ENCODE results near the gene SMC6. TPM values are rescaled to one million over a fixed set of nuclear protein-coding genes. Genes with fewer than 3 reads are reported as not detected.

The SMC6 gene
- total RNA-seq, 4 donors from 2014 or later = 15.7 to 49.1 (median 36.2) TPM

GRCh38 chr2:17765398-17765797, 11.8 kb upstream of the SMC6 start:
- Histone ChIP-seq H3K27me3 (no peaks in the 10 kb centered on the region), H3K9me3 (no peaks in the 10 kb centered on the region), H3K4me3 (no peak overlapping the region), H3K4me1 (no peaks in the 10 kb centered on the region), H3K36me3 (peaks cover 0 to 10% (median 2%) of the 10 kb centered on the region in 4 donors), H3K27ac (no peak overlapping the region)
- TF ChIP-seq EP300 (IDR thresholded peaks at IDR 0.05; ENCODE audit: low read depth) = no peak
- DNase-seq = no peak
- in situ Hi-C loops (cut with MboI; ENCODE audit: low pct_ligation_motif_present in 1 of 4, low pct_unique_long_range_greater_than_20kb in 1 of 4, low sequenced_read_pairs in 3 of 4) = no loop called here
- 93 to 100% methylated on average over 2 of the region's 2 CpGs for WGBS, 2 donors (ENCODE audit: low coverage in 1 of 2)
- intact Hi-C loops (cut with DNase I; ENCODE audit: low total_unique reads) = loop anchor here (10.0 kb wide), 1 partner anchor 1589 kb away; the partner anchor contains the start of gene OSR1

GRCh38 chr2:17763641-17764333, 10.2 kb upstream of the SMC6 start:
- no peak overlapping the region for H3K4me3 ChIP-seq
- H3K27ac ChIP-seq = no peak overlapping the region
- DNase-seq = no peak
- TF ChIP-seq POLR2A (IDR thresholded peaks at IDR 0.05) (no peak), EP300 (IDR thresholded peaks at IDR 0.05; ENCODE audit: low read depth) (no peak), POLR2AphosphoS5 (IDR thresholded peaks at IDR 0.05) (no peak), CTCF (IDR thresholded peaks at IDR 0.05) (no peak)
- H3K9me3 ChIP-seq = no peaks in the 10 kb centered on the region
- intact Hi-C loops (cut with DNase I; ENCODE audit: low total_unique reads) (loop anchor here (10.0 kb wide), 1 partner anchor 1591 kb away; the partner anchor contains the start of gene OSR1), in situ Hi-C loops (cut with MboI; ENCODE audit: low pct_ligation_motif_present in 1 of 4, low pct_unique_long_range_greater_than_20kb in 1 of 4, low sequenced_read_pairs in 3 of 4) (no loop called here)
- H3K4me1 ChIP-seq = no peaks in the 10 kb centered on the region
- 94 to 95% methylated on average over 10 of the region's 10 CpGs for WGBS, 2 donors (ENCODE audit: low coverage in 1 of 2)
- H3K27me3 ChIP-seq = no peaks in the 10 kb centered on the region
- H3K36me3 ChIP-seq = peaks cover 0 to 10% (median 2%) of the 10 kb centered on the region in 4 donors

- intact Hi-C loops (cut with DNase I; ENCODE audit: low total_unique reads) = loop anchor here (10.0 kb wide), 1 partner anchor 1592 kb away; the partner anchor contains the start of gene OSR1
- Histone ChIP-seq H3K4me3 (no peak overlapping the region), H3K4me1 (peaks cover 0 to 5% (median 0%) of the 10 kb centered on the region in 4 donors), H3K36me3 (peaks cover 0 to 10% (median 2%) of the 10 kb centered on the region in 4 donors), H3K27ac (no peak overlapping the region), H3K27me3 (no peaks in the 10 kb centered on the region), H3K9me3 (no peaks in the 10 kb centered on the region)
- WGBS, 2 donors (ENCODE audit: low coverage in 1 of 2) = 100% methylated on average over 1 of the region's 1 CpG
- in situ Hi-C loops (cut with MboI; ENCODE audit: low pct_ligation_motif_present in 1 of 4, low pct_unique_long_range_greater_than_20kb in 1 of 4, low sequenced_read_pairs in 3 of 4) = no loop called here
- no peak for DNase-seq
- TF ChIP-seq POLR2A (IDR thresholded peaks at IDR 0.05) (no peak), CTCF (IDR thresholded peaks at IDR 0.05) (no peak), POLR2AphosphoS5 (IDR thresholded peaks at IDR 0.05) (no peak), EP300 (IDR thresholded peaks at IDR 0.05; ENCODE audit: low read depth) (no peak)
These were observed 8.8 kb upstream of the SMC6 start for GRCh38 chr2:17762451-17762850.

- H3K4me1 ChIP-seq = peaks cover under 1 to 30% (median 8%) of the 10 kb centered on the region in 4 donors
- DNase-seq = no peak
- H3K9me3 ChIP-seq = no peaks in the 10 kb centered on the region
- intact Hi-C loops (cut with DNase I; ENCODE audit: low total_unique reads) = loop anchor here (10.0 kb wide), 1 partner anchor 1595 kb away; the partner anchor contains the start of gene OSR1
- no peak for TF ChIP-seq EP300 (IDR thresholded peaks at IDR 0.05; ENCODE audit: low read depth)
- TF ChIP-seq POLR2AphosphoS5 (IDR thresholded peaks at IDR 0.05) = no peak
- no peak for TF ChIP-seq POLR2A (IDR thresholded peaks at IDR 0.05)
- no peak for TF ChIP-seq CTCF (IDR thresholded peaks at IDR 0.05)
- peaks cover 0 to 5% (median 0%) of the 10 kb centered on the region in 4 donors for H3K36me3 ChIP-seq
- H3K27me3 ChIP-seq = no peaks in the 10 kb centered on the region
- H3K27ac ChIP-seq = no peak overlapping the region
- WGBS, 2 donors (ENCODE audit: low coverage in 1 of 2) = 86 to 87% methylated on average over 2 of the region's 2 CpGs
- H3K4me3 ChIP-seq = no peak overlapping the region
- in situ Hi-C loops (cut with MboI; ENCODE audit: low pct_ligation_motif_present in 1 of 4, low pct_unique_long_range_greater_than_20kb in 1 of 4, low sequenced_read_pairs in 3 of 4) = no loop called here
These were observed 6.2 kb upstream of the SMC6 start for GRCh38 chr2:17759805-17760204.

All from transverse colon (tissue), 4 donors.